Measurements from ENCODE around the gene CAMSAP2.

DNA sequence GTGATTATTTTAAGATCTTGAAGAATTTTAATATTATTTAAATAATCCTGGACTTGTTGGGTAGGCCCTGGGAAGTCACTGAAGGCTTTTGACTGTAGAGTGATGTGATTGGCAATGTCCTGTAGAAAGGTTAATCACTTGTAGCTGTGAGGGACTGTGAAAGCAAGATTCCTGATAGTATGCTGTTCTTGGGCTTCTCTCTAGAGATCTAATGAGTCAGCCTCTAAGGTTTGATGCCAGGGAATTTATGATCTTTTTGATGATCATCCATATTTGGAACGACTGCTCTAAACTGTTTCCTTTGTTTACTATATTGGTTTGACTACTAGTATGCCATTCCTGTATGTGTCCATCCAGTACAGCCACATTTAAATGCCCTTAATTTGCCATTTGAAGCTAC lies 56.5 kb downstream of the CAMSAP2 start:
- TF ChIP-seq, protein P1, sequence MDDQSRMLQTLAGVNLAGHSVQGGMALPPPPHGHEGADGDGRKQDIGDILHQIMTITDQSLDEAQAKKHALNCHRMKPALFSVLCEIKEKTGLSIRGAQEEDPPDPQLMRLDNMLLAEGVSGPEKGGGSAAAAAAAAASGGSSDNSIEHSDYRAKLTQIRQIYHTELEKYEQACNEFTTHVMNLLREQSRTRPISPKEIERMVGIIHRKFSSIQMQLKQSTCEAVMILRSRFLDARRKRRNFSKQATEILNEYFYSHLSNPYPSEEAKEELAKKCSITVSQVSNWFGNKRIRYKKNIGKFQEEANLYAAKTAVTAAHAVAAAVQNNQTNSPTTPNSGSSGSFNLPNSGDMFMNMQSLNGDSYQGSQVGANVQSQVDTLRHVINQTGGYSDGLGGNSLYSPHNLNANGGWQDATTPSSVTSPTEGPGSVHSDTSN (IDR thresholded peaks at IDR 0.05) = no peak
- TF ChIP-seq SIN3A (IDR thresholded peaks at IDR 0.05; ENCODE audit: borderline replicate concordance, low read depth, low read length) (no peak), EP300 (IDR thresholded peaks at IDR 0.05; ENCODE audit: borderline replicate concordance in 1 of 2, low read depth in 1 of 2, low read length in 1 of 2) (no peak), CHD2 (IDR thresholded peaks at IDR 0.05; ENCODE audit: low read length, partially characterized antibody) (no peak), JUND (IDR thresholded peaks at IDR 0.05) (no peak), MXI1 (IDR thresholded peaks at IDR 0.05; ENCODE audit: low read depth, low read length) (no peak), POLR2AphosphoS5 (IDR thresholded peaks at IDR 0.05; ENCODE audit: low read depth, low read length) (no peak), YY1 (IDR thresholded peaks at IDR 0.05; ENCODE audit: low read depth) (no peak)
- TF ChIP-seq, protein P2, sequence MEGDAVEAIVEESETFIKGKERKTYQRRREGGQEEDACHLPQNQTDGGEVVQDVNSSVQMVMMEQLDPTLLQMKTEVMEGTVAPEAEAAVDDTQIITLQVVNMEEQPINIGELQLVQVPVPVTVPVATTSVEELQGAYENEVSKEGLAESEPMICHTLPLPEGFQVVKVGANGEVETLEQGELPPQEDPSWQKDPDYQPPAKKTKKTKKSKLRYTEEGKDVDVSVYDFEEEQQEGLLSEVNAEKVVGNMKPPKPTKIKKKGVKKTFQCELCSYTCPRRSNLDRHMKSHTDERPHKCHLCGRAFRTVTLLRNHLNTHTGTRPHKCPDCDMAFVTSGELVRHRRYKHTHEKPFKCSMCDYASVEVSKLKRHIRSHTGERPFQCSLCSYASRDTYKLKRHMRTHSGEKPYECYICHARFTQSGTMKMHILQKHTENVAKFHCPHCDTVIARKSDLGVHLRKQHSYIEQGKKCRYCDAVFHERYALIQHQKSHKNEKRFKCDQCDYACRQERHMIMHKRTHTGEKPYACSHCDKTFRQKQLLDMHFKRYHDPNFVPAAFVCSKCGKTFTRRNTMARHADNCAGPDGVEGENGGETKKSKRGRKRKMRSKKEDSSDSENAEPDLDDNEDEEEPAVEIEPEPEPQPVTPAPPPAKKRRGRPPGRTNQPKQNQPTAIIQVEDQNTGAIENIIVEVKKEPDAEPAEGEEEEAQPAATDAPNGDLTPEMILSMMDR (IDR thresholded peaks at IDR 0.05) = no peak
- TF ChIP-seq, protein P3, sequence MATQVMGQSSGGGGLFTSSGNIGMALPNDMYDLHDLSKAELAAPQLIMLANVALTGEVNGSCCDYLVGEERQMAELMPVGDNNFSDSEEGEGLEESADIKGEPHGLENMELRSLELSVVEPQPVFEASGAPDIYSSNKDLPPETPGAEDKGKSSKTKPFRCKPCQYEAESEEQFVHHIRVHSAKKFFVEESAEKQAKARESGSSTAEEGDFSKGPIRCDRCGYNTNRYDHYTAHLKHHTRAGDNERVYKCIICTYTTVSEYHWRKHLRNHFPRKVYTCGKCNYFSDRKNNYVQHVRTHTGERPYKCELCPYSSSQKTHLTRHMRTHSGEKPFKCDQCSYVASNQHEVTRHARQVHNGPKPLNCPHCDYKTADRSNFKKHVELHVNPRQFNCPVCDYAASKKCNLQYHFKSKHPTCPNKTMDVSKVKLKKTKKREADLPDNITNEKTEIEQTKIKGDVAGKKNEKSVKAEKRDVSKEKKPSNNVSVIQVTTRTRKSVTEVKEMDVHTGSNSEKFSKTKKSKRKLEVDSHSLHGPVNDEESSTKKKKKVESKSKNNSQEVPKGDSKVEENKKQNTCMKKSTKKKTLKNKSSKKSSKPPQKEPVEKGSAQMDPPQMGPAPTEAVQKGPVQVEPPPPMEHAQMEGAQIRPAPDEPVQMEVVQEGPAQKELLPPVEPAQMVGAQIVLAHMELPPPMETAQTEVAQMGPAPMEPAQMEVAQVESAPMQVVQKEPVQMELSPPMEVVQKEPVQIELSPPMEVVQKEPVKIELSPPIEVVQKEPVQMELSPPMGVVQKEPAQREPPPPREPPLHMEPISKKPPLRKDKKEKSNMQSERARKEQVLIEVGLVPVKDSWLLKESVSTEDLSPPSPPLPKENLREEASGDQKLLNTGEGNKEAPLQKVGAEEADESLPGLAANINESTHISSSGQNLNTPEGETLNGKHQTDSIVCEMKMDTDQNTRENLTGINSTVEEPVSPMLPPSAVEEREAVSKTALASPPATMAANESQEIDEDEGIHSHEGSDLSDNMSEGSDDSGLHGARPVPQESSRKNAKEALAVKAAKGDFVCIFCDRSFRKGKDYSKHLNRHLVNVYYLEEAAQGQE (IDR thresholded peaks at IDR 0.05; ENCODE audit: low read depth, low read length) = no peak
- TF ChIP-seq, protein P4, sequence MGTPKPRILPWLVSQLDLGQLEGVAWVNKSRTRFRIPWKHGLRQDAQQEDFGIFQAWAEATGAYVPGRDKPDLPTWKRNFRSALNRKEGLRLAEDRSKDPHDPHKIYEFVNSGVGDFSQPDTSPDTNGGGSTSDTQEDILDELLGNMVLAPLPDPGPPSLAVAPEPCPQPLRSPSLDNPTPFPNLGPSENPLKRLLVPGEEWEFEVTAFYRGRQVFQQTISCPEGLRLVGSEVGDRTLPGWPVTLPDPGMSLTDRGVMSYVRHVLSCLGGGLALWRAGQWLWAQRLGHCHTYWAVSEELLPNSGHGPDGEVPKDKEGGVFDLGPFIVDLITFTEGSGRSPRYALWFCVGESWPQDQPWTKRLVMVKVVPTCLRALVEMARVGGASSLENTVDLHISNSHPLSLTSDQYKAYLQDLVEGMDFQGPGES (IDR thresholded peaks at IDR 0.05; ENCODE audit: low read depth, low read length) = no peak
